ENCODE measurements around the gene RSPH6A.

The RSPH6A gene

GRCh38 chr19:45814851-45815480 lies at the start of gene RSPH6A:
Gene RSPH6A (minus strand): TSS chr19:45815308. CDS start chr19:45815176, 132 bp downstream.
- H3K4me1 ChIP-seq (ENCODE audit: control insufficient read depth, insufficient read depth, low read length), result peaks cover 7% of the 10 kb centered on the region
- peaks cover 9 to 16% of the 10 kb centered on the region in 2 donors for H3K27me3 ChIP-seq (ENCODE audit: control insufficient read depth in 1 of 2, insufficient read depth in 2 of 2, low read length in 2 of 2)
- H3K9ac ChIP-seq (ENCODE audit: low read length in 2 of 2), result no peak within 1 kb of the TSS
- H3K27ac ChIP-seq (ENCODE audit: low read length), result no peak within 1 kb of the TSS
- peak within 1 kb of the TSS in 1 of 2 donors; percentile 49 for H3K4me3 ChIP-seq (ENCODE audit: low read length in 2 of 2)
- no peaks in the 10 kb centered on the region for H3K9me3 ChIP-seq (ENCODE audit: control insufficient read depth in 2 of 2, low read length in 2 of 2)
- H3K36me3 ChIP-seq (ENCODE audit: control insufficient read depth in 2 of 2, insufficient read depth in 2 of 2, low read length in 2 of 2), result peaks cover 0 to 4% of the 10 kb centered on the region in 2 donors

- H3K4me3 ChIP-seq (ENCODE audit: low read length in 2 of 2), result peak overlapping the region in 1 of 2 donors; percentile 49
- H3K4me1 ChIP-seq (ENCODE audit: control insufficient read depth, insufficient read depth, low read length), result peaks cover 11% of the 10 kb centered on the region
- no peak overlapping the region for H3K9ac ChIP-seq (ENCODE audit: low read length in 2 of 2)
These were observed 49.5 kb upstream of the RSPH6A start for GRCh38 chr19:45864629-45865082.

GRCh38 chr19:45863840-45864628 lies 48.9 kb upstream of the RSPH6A start, which contains the start of gene FOXA3:
Gene FOXA3 (plus strand): TSS chr19:45864326. CDS start chr19:45864457, 131 bp downstream.
- Histone ChIP-seq H3K36me3 (ENCODE audit: control insufficient read depth in 2 of 2, insufficient read depth in 2 of 2, low read length in 2 of 2) (peaks cover 0 to 2% of the 10 kb centered on the region in 2 donors), H3K27ac (ENCODE audit: low read length) (no peak within 1 kb of the TSS), H3K9me3 (ENCODE audit: control insufficient read depth in 2 of 2, low read length in 2 of 2) (no peaks in the 10 kb centered on the region), H3K4me1 (ENCODE audit: control insufficient read depth, insufficient read depth, low read length) (peaks cover 11% of the 10 kb centered on the region), H3K9ac (ENCODE audit: low read length in 2 of 2) (no peak within 1 kb of the TSS), H3K4me3 (ENCODE audit: low read length in 2 of 2) (peak within 1 kb of the TSS; percentile 59 to 98), H3K27me3 (ENCODE audit: control insufficient read depth in 1 of 2, insufficient read depth in 2 of 2, low read length in 2 of 2) (peaks cover 18 to 24% of the 10 kb centered on the region in 2 donors)

More at GRCh38 chr19:45864629-45865082, 49.5 kb upstream of the RSPH6A start:
- H3K27ac ChIP-seq (ENCODE audit: low read length), result no peak overlapping the region
- H3K36me3 ChIP-seq (ENCODE audit: control insufficient read depth in 2 of 2, insufficient read depth in 2 of 2, low read length in 2 of 2), result no peaks in the 10 kb centered on the region
- no peaks in the 10 kb centered on the region for H3K9me3 ChIP-seq (ENCODE audit: control insufficient read depth in 2 of 2, low read length in 2 of 2)
- H3K27me3 ChIP-seq (ENCODE audit: control insufficient read depth in 1 of 2, insufficient read depth in 2 of 2, low read length in 2 of 2), result peaks cover 18 to 24% of the 10 kb centered on the region in 2 donors

GRCh38 chr19:45863335-45863839 lies 48.3 kb upstream of the RSPH6A start:
- H3K27me3 ChIP-seq (ENCODE audit: control insufficient read depth in 1 of 2, insufficient read depth in 2 of 2, low read length in 2 of 2), result peaks cover 18 to 24% of the 10 kb centered on the region in 2 donors
- H3K27ac ChIP-seq (ENCODE audit: low read length), result no peak overlapping the region
- H3K9ac ChIP-seq (ENCODE audit: low read length in 2 of 2), result no peak overlapping the region
- peak overlapping the region; percentile 59 to 98 for H3K4me3 ChIP-seq (ENCODE audit: low read length in 2 of 2)
- no peaks in the 10 kb centered on the region for H3K9me3 ChIP-seq (ENCODE audit: control insufficient read depth in 2 of 2, low read length in 2 of 2)
- H3K4me1 ChIP-seq (ENCODE audit: control insufficient read depth, insufficient read depth, low read length), result peaks cover 11% of the 10 kb centered on the region
- peaks cover 2 to 3% of the 10 kb centered on the region in 2 donors for H3K36me3 ChIP-seq (ENCODE audit: control insufficient read depth in 2 of 2, insufficient read depth in 2 of 2, low read length in 2 of 2)

- Histone ChIP-seq H3K4me1 (ENCODE audit: control insufficient read depth, insufficient read depth, low read length) (peaks cover 11% of the 10 kb centered on the region), H3K4me3 (ENCODE audit: low read length in 2 of 2) (peak within 1 kb of the TSS; percentile 79 to 98), H3K27ac (ENCODE audit: low read length) (peak within 1 kb of the TSS; percentile 81), H3K9ac (ENCODE audit: low read length in 2 of 2) (peak within 1 kb of the TSS; percentile 73 to 89), H3K27me3 (ENCODE audit: control insufficient read depth in 1 of 2, insufficient read depth in 2 of 2, low read length in 2 of 2) (peaks cover 18 to 24% of the 10 kb centered on the region in 2 donors), H3K36me3 (ENCODE audit: control insufficient read depth in 2 of 2, insufficient read depth in 2 of 2, low read length in 2 of 2) (peaks cover 5 to 6% of the 10 kb centered on the region in 2 donors), H3K9me3 (ENCODE audit: control insufficient read depth in 2 of 2, low read length in 2 of 2) (no peaks in the 10 kb centered on the region)
These were observed 47.6 kb upstream of the RSPH6A start, which contains the start of gene SYMPK for GRCh38 chr19:45862564-45863334. Gene SYMPK (minus strand): TSS chr19:45863147. CDS start chr19:45854495, 8,652 bp downstream.

GRCh38 chr19:45862271-45862563 lies 47.1 kb upstream of the RSPH6A start:
- peak overlapping the region; percentile 73 to 89 for H3K9ac ChIP-seq (ENCODE audit: low read length in 2 of 2)
- no peaks in the 10 kb centered on the region for H3K9me3 ChIP-seq (ENCODE audit: control insufficient read depth in 2 of 2, low read length in 2 of 2)
- peaks cover 18 to 24% of the 10 kb centered on the region in 2 donors for H3K27me3 ChIP-seq (ENCODE audit: control insufficient read depth in 1 of 2, insufficient read depth in 2 of 2, low read length in 2 of 2)
- H3K27ac ChIP-seq (ENCODE audit: low read length), result peak overlapping the region; percentile 81
- peaks cover 11% of the 10 kb centered on the region for H3K4me1 ChIP-seq (ENCODE audit: control insufficient read depth, insufficient read depth, low read length)
- H3K36me3 ChIP-seq (ENCODE audit: control insufficient read depth in 2 of 2, insufficient read depth in 2 of 2, low read length in 2 of 2), result peaks cover 5 to 6% of the 10 kb centered on the region in 2 donors
- H3K4me3 ChIP-seq (ENCODE audit: low read length in 2 of 2), result peak overlapping the region; percentile 79 to 98

- Histone ChIP-seq H3K36me3 (ENCODE audit: control insufficient read depth in 2 of 2, insufficient read depth in 2 of 2, low read length in 2 of 2) (peaks cover 5 to 9% of the 10 kb centered on the region in 2 donors), H3K27ac (ENCODE audit: low read length) (no peak overlapping the region), H3K27me3 (ENCODE audit: control insufficient read depth in 1 of 2, insufficient read depth in 2 of 2, low read length in 2 of 2) (peaks cover 16 to 22% of the 10 kb centered on the region in 2 donors), H3K9me3 (ENCODE audit: control insufficient read depth in 2 of 2, low read length in 2 of 2) (no peaks in the 10 kb centered on the region), H3K9ac (ENCODE audit: low read length in 2 of 2) (no peak overlapping the region), H3K4me3 (ENCODE audit: low read length in 2 of 2) (no peak overlapping the region), H3K4me1 (ENCODE audit: control insufficient read depth, insufficient read depth, low read length) (peaks cover 11% of the 10 kb centered on the region)
These were observed 45.5 kb upstream of the RSPH6A start for GRCh38 chr19:45860359-45861259.

- H3K27me3 ChIP-seq (ENCODE audit: control insufficient read depth in 1 of 2, insufficient read depth in 2 of 2, low read length in 2 of 2), result no peaks in the 10 kb centered on the region
- no peak overlapping the region for H3K4me3 ChIP-seq (ENCODE audit: low read length in 2 of 2)
- no peaks in the 10 kb centered on the region for H3K9me3 ChIP-seq (ENCODE audit: control insufficient read depth in 2 of 2, low read length in 2 of 2)
- H3K27ac ChIP-seq (ENCODE audit: low read length), result no peak overlapping the region
- no peaks in the 10 kb centered on the region for H3K4me1 ChIP-seq (ENCODE audit: control insufficient read depth, insufficient read depth, low read length)
- H3K36me3 ChIP-seq (ENCODE audit: control insufficient read depth in 2 of 2, insufficient read depth in 2 of 2, low read length in 2 of 2), result peaks cover 41 to 42% of the 10 kb centered on the region in 2 donors
- no peak overlapping the region for H3K9ac ChIP-seq (ENCODE audit: low read length in 2 of 2)
These were observed 39.2 kb upstream of the RSPH6A start for GRCh38 chr19:45854167-45854778.

- H3K36me3 ChIP-seq (ENCODE audit: control insufficient read depth in 2 of 2, insufficient read depth in 2 of 2, low read length in 2 of 2), result peaks cover 50% of the 10 kb centered on the region in 2 donors
- no peaks in the 10 kb centered on the region for H3K27me3 ChIP-seq (ENCODE audit: control insufficient read depth in 1 of 2, insufficient read depth in 2 of 2, low read length in 2 of 2)
- no peak overlapping the region for H3K27ac ChIP-seq (ENCODE audit: low read length)
- H3K9me3 ChIP-seq (ENCODE audit: control insufficient read depth in 2 of 2, low read length in 2 of 2), result no peaks in the 10 kb centered on the region
- H3K4me3 ChIP-seq (ENCODE audit: low read length in 2 of 2), result no peak overlapping the region
- H3K4me1 ChIP-seq (ENCODE audit: control insufficient read depth, insufficient read depth, low read length), result no peaks in the 10 kb centered on the region
- peak overlapping the region in 1 of 2 donors; percentile 36 for H3K9ac ChIP-seq (ENCODE audit: low read length in 2 of 2)
These were observed 37.9 kb upstream of the RSPH6A start for GRCh38 chr19:45852983-45853382.

Data from stomach smooth muscle (tissue), 2 donors.